Activated CD8-positive, alpha-beta memory T cell treated with anti-CD3 and anti-CD28 coated beads, Interleukin-2, amount 50 U/mL, for 24 hours (primary cell): ENCODE measurements around the gene CT47A1.
"Not testable (repeated sequence)": the region's sequence is repeated elsewhere in the genome, so short reads cannot be mapped to it uniquely, and the experiment has no call there.

Experiments
- DNase-seq: peaks from one replicate; pipeline ENCODE4 v3.0.0-alpha.2; 2020; ENCODE audit errors: extremely low read depth

The CT47A1 gene

GRCh38 chrX:120985660-120986059 lies at the start of gene CT47A1:
TSS of gene CT47A1 (minus strand) at chrX:120985760. CDS start at chrX:120985529, 231 bp downstream.
- not testable (repeated sequence) for DNase-seq

GRCh38 chrX:121032531-121032930 lies 47.0 kb upstream of the CT47A1 start:
- no peak for DNase-seq

- DNase-seq: no peak
Measured at GRCh38 chrX:121030083-121030482, 44.5 kb upstream of the CT47A1 start.

GRCh38 chrX:121028419-121028818 lies 42.9 kb upstream of the CT47A1 start:
- no peak for DNase-seq

GRCh38 chrX:121014826-121015225 lies 29.3 kb upstream of the CT47A1 start:
- DNase-seq: no peak

- DNase-seq: no peak
Measured at GRCh38 chrX:121013897-121014455, 28.4 kb upstream of the CT47A1 start.

- no peak for DNase-seq
Measured at GRCh38 chrX:121011254-121011653, 25.7 kb upstream of the CT47A1 start.

GRCh38 chrX:121010218-121010617 lies 24.7 kb upstream of the CT47A1 start:
- no peak for DNase-seq

- DNase-seq: no peak
Measured at GRCh38 chrX:121009764-121010163, 24.2 kb upstream of the CT47A1 start.

- DNase-seq: no peak
Measured at GRCh38 chrX:121008920-121009319, 23.4 kb upstream of the CT47A1 start.

- DNase-seq: no peak
Measured at GRCh38 chrX:121000589-121000988, 15.0 kb upstream of the CT47A1 start.

- DNase-seq: no peak
Measured at GRCh38 chrX:120999413-120999812, 13.9 kb upstream of the CT47A1 start.

GRCh38 chrX:120956500-120956899 lies 29.1 kb downstream of the CT47A1 start, which contains the start of gene CT47A7:
TSS of gene CT47A7 (minus strand) at chrX:120956600. CDS start at chrX:120956345, 255 bp downstream.
- DNase-seq: not testable (repeated sequence)
